ENCODE results near the gene SLC6A9.

- TF ChIP-seq POLR2A (IDR thresholded peaks at IDR 0.05) (no peak), CTCF (IDR thresholded peaks at IDR 0.05) (no peak)
Observed at GRCh38 chr1:44043176-44044070, 12.2 kb upstream of the SLC6A9 start.
